Measurements from ENCODE around the gene PRKCE.

The PRKCE gene

DNA sequence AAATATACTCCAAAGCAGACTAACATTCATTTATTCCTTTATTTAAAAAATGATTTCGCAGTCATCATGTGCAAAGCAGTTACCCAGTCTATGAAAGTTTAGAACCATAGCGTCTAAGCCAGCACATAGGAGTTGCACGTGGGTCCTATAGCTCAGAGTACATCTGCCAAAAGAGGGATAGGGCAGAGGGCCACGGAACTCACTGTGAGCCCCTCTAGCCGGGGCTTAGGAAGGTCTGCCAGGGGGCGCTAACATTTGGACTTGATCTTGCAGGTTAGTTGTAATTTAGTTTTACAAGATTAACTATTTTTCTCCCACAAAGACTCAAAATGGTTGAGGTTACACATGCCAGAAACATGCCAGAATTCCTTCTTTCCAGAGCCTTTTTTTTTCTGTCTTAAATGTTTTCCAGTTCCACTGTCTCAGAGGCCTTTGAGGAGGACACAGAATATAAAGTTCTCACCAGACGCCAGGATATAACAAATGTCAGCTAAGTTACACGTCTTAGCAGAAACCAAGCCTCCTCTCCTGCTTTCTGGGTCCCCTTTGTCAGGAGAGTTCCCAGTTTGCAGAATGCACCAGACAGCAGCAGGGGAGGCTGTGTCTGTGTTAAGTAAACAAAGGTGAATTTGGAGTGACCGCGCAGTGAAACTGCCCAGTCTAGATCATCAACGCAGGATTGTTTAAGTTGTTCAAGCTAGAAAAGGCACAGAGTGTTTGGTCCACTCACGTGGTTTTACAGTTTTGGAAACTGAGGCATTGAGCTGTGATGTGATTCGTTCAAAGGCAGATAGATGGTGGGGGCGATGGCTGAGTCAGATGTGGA, 292.0 kb downstream of the PRKCE start:
- DNase-seq: no peak

DNA sequence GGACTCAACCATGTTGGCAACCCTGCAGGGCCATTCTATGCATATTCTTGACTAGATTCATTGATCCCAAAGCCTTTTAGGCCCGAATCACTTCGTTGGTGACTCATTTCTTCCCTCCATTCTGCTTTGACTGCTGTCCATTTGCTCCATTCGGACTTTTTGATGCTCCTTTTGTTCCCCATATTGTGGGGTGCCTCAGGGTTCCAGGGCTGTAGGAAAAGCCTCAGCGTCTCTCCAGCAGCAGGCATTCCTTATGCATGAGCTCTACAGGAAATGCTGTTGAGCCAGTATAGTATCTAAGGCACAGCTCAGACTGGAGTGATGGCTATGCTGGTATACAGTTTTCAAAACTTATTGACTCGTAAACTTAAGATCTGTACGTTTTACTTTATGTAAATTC, 292.6 kb downstream of the PRKCE start:
- no peak for DNase-seq

DNA sequence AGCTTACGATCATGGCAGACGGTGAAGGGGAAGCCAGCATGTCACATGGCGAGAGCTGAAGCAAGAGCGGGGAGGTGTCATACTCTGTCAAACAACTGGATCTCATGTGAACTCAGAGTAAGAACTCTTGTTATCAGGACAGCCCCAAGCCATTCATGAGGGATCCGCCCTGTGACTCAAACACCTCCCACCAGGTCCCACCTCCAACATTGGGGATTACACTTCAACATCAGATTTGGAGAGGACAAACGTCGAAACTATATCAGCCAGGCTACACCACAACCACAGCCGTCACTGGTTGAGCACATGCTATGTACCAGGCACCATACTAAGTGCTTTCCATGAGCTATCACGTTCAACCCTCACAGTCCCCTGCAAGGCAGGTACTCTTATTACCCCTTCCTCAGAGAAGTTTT, 293.8 kb downstream of the PRKCE start:
- no peak for DNase-seq

DNA sequence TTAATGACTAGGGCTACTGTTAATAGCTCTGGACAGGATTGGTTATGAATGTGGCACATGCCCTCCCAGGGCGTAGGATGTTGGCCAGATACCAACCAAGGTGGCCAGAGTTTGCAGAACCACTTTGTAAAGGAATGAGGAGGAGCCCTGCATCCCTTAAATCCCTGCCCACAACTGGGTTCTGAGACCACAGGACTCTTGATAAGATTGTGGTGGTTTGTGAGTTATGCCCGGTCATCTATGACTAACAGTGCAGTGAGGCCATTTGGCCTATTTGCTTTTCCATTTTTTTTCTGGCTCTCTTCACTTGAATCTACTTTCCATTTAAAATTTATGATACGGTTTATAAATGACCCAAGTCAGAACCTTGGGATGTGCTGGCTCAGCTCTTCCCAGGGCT, 294.5 kb downstream of the PRKCE start:
- no peak for DNase-seq

DNA sequence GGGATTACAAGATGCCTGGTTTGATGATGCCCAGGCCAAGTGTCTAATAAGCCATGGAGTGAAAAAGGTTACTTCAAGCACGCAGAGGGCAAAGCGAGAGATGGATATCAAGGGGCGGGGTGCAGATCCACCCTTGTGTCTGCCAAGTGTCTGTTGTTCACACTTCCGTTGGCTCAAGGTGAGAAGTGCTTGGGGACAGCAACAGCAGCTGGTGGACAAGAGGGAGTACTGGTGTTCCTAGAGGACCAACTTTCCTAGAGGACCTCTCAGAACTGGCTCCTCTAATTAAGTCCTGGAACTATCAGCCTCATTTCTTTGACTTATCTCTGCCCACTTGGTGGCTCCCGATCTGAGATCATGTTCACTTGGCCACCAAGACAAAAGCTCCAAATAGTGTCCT, 299.1 kb downstream of the PRKCE start:
- DNase-seq: no peak

DNA sequence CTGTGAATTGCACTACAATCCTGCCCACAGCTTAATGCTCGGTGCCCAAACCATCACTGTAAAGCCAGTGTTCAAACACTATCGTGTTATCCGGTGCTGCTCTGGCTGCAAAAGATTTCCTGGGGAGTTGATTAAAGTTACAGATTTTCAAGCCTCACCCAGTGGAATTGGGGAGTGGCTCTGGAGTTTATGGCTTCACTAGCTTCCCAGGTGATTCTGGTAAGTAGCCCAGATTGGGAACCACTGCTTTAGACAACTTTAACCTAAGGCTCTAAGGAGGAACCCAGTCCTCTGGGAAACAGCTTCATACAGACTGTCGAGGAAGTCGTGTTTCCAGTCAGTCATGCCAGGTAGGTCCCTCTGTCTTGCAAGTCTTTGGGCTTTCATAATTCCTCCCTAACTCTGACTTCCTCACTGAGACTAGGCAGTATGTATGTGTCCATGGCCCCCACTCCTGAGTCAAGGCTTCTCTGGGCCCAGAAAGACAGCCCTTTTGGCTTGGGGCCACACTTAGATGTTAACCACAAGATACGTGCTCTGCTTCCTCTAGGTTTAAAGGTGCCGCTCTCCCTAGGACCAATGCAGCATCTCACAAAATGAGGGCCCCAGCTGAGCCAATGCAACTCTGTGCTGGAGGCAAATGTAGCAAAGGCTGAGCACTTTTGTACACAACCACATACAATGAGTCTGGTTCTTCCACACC, 299.7 kb downstream of the PRKCE start:
- peak in 1 of 5 experiments; percentile 13 for DNase-seq

DNA sequence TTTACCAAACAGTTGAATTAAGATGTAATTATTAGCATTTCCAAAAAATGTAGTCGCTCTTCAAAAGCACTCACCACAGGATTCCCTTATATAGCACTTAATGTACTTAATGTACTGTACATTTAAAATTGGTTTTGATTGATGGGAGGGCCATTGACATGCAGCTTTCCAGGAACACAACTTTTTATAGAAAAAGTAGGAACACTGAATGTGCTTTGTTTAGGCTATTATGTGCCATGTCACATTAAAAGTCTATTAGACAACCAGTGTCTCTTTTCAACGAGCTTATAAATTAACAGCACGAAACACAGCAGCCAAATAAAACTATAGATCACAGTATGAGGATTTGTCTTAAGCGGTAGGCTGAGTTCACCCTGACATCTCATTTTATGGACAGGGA, 301.1 kb downstream of the PRKCE start:
- no peak for DNase-seq

DNA sequence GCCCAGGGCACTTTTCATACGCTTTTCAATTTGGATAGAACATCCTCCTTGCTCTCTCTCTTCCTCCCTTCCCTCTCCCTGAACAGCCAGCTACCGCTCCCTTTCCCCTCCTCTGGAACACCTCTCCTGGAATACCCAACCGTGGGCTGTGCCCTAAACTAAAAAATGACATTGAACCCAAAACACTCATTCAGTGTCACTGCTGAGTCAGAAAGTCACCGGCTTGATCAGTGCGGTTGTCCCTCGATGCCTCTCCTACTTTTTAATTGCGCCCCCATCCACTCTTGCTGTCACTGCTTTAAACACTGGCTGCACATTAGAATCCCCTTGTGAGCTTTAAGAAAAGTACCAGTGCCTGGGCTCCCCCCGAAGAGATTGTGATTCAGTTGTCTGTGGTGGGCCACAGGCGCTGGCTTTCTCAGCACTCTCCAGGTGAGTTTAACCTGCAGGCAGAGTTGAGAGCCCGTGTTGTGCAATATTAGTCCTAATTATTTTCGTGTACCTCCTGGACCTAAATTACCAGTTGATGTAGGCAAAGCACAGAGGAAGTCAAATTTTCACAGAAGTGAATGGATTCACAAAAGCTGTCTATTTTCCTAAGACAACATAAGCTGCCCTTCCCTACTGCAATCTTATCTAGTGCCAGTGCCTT, 302.0 kb downstream of the PRKCE start:
- DNase-seq: no peak

DNA sequence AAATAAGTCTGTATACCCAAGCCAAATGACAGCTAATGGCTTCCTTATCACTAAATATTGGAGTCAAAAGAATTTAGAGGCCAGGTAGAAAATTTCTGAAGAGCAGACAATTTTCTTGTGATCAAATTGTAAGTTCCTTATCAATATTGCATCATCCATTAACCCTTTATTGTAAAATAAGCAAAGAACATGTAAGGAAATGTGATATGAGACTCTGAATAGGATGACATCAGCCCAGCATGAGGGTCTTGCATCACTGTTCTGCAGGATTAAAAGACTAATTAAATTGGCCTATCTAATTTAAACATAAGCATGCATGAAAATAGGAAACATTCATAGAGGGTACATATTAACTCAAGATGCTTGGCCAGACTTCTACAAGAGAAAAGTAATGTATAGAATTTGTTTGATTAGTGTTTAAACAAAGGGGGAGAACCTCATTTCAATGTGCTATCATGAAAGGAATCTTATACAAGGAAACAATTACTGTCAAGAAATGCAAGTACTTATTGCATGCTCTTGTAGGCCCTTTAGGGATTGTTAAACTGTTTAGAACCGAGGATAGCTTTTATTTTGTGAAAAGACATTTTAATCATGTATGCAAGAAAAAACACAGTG, 302.9 kb downstream of the PRKCE start:
- no peak for DNase-seq

DNA sequence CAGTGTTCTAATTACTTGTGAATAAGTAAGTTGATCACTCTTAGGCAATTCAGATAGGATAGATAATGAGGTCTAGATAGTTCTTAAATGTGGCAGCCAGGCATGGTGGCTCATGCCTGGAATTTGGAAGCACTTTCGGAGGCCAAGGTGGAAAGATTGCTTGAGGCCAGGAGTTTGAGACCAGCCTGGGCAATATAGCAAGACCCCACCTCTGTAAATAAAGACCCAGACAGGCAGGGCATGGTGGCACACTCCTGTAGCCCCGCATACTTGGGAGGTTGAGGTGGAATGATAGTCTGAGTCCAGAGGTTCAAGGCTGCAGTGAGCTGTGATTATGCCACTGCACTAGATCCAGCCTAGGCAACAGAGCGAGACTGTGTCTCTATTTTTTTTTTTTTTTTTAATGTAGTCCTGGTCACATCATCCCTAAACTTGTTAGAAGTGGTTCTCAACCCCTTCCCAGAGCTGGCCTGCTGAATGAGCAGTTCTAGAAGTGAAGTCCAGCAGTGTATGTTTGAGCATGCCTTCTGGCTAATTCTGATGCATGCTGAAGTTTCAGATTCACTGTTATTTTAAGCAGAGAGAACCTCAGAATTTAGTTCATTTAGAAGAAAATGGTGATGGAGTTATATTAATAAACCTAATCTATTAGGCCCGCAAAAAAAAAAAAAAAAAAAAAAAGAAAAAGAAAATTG, 306.2 kb downstream of the PRKCE start:
- DNase-seq: no peak

DNA sequence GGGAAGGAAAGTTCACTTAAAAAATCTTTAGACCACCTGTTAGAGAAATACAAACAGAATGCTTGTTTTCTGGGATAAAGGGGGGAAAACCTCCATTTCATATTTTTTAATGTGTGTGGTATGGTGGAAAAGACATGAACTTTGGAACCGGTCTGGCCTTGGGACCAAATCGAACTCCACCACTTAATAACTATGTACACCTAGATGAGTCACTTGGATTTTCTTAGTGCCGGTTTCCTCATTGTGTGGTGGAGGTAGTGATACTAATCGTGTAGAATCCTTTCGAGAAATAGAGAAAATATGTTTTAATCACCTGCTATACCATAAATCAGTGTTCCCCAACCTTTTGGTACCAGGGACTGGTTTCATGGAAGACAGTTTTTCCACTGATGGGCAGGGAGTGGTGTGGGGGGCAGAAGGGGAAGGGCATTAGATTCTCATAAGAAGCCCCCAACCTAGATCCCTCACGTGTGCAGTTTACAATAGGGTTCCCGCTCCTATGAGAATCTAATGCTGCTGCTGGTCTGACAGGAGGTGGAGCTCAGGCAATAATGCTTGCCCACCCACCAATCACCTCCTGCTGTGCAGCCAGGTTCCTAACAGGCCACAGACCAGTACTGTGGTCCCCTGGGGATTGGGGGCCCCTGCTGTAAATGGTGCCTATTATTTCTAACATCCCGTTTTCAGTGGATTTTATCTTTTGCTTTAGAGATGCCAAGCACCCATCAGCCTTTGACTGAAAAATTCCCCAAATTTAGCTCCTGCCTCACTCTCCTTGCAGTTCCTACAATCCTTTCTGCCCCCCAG, 308.8 kb downstream of the PRKCE start:
- no peak for DNase-seq

DNA sequence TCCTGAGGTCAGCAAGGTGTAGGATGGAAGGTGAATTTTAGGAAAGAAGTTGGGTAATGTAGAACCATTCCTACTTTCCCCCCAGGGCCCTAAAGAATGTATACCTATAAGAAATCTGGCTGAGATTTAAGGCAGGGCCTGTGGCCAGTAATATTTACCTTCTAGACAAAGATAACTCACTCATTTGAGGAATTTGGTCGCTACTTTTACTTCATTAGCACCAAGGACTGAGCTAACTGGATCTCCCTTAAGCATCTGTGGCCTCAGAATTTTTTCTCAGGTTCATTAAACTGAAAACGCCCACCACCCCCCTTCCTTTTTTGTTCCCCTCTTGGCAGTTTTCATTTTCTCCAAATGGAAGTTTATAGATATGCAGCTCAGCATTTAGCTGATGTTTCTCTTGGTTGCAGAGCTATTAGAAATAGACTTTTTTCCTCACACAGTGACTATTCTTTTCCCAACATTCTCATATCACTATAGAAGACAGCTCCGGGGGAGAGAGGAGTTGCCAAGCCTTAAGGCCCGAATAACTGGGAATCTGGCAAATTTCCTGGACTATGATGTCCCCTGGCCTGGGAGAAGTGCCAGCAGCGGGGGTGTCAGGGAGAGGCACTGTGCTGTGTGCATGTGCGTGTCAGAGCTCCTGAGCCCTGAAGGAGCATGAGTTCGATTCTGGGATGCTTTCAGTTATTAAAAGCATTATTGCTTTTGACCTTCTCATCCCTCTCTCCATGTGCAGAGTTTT, 310.9 kb downstream of the PRKCE start:
- no peak for DNase-seq

DNA sequence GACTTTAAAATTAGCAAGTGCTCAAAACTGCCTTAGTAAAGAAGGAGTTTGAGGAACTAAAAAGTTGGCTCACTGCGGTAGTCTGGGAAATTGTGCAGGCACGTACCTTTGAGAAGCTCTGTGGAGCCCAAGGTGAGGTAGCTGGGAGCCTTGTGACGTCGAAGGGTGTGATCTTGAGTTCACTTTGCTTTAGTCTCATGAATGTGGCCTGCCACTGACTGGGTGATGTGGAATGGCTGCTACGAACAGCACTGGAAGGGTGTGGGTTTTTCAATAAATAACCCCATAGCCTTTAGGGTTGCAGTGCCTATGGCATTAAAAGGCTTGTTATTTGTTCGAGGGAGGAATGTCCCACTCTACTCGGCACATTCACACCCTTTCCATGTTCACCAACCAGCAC, 312.3 kb downstream of the PRKCE start:
- DNase-seq: no peak

DNA sequence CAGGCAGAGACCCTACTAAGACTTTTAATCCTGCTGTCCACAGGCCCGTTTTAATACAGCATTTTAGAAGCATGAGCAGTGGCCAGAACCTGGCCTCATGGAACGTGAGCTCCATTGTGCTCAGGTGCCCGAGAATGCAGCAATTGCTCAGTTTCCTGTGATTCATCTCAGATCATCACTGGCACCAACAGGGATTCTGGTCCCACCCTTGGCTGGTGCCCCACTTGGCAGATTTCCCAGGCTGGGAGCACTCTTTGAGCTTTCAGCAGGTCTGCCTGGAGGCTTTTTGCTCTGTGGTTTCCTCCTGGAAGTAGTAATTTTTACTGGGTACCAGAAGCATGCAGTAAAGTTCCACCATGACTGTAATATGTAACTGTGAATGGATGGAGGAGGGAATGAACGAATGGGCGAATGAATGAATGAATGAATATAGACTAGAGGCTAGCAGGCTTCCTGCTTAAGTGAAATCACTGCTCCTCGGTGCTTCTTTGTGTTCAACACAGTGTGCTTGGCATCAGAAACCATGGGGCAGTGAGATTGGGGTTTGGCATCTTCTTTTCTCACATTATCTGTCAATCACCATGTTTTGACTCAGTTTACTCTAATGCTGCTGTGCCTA, 312.9 kb downstream of the PRKCE start:
- peak in 1 of 5 experiments; percentile 18 for DNase-seq

DNA sequence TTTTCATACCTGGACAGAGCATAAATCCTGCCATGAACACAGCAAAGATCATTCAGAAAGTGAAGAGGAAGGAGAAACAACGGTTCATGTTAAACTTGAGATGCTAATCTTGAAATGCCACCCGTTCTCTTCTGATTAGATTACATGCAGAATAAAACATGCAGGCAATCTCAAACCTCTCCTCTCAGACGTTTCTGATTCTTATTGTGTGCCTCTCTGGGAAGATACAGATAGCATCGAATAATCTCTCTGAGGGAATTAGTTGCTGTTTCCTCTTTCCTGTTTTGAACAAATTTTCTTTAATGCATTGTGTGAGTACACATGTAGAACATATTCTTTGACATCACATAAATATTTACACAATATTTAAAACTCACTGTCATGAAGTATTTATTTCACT, 313.4 kb downstream of the PRKCE start:
- DNase-seq: peak in 1 of 5 experiments; percentile 43

DNA sequence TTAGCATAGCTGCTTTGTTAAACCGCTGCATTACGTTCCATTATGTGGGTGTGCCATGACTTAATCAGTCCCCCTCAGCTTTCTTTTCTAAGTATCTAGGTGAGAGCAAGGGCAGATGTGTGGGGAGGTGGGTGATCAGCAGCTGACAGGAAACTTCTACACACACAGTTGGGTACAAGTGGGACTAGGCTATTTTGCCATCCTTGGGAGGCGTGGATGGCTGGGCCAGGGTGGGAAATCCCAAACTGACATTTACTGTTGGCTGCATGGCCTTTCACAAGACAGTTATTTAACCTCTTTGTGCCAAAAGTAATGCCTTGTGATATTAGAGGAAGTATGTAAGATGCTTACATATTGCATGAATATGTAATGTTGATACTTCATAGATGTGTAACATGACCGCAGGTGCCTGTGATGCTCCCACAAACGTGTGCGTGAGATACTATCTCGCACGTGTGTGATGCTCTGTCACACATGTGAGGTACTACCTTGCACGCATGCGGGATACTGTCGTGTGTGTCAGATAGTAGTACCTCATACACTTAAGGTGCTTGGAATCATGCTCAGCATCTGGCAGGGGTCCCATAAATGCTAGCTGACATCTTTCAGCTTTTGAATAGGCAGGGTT, 314.5 kb downstream of the PRKCE start:
- no peak for DNase-seq

DNA sequence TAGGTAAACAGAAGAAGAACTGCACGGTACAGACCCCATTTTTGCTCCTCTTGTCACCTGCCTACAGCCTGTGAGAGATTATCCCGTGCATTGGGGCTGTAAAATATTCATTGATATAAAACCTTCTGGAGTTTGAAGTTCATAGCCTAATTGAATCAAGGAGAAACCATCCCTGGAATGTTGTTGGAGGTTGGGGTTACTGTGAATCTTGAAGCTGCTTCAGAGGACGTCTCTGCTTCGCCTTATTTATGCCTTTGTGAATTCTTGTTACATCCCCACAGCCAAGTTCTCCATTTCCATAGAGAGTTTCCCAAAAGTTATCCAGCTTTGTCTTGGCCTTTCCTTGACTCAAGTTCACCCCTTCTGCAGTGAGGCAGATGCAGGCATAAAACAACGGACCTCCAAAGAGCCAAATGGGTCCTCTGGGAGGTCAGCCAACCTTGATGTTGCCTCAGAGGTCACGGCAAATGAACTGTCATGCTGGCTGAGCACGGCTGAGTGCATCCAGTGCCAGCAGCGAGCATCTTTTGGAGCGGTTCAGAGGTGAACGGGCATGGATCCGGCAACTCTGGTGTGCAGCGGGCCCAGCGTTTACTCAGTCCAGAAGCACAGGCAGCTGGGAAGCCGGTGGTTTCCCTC, 317.6 kb downstream of the PRKCE start:
- DNase-seq: no peak

DNA sequence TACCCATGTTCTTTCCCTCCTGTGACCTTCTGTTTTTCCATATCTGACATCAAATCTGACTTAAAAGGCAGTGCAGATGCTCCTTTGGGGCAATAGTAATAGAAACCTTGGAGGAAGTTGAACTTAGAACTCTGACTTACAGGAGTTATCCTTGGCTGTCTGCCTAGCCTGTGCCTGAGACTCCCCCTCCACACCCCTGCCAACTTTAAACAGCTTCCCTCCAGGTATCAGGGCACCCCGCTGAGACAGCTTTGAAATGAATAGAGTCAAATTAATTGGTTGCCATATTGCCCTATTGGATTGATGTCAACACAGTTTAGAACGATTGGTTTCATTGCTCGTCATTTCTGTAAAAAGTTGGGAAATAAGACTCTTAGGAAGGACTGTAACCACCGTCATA, 322.0 kb downstream of the PRKCE start:
- no peak for DNase-seq

DNA sequence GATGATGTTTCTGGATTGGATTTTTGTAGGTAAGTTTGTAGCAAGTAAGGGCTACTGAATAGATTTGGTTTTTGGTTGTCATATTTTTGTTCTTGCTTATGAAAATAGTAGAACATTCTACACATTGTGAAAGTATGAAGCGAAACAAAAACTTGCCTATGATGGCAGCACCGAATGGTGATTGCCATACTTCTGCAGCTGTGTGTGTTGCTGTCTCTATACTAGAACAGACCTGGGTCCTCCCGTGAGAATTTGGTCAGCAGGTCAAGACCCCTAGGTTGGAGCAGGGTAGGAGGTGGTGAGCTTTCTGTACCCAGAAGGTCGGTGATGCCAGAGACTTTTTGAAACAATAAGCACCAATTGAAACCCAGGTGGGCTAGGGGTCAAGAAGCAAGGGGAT, 322.6 kb downstream of the PRKCE start:
- no peak for DNase-seq
